ENCODE results near the gene ARHGAP18. TPM values are rescaled to one million over a fixed set of nuclear protein-coding genes. Genes with fewer than 3 reads are reported as not detected.
A peak's percentile ranks its signal among the peaks of the same experiment; 100 is the strongest.

The ARHGAP18 gene
- total RNA-seq, 2 experiments from 2014 or later, result 5.2 to 6.8 TPM

GRCh38 chr6:129726650-129727049 lies 16.7 kb upstream of the ARHGAP18 start:
- intact Hi-C loops (cut with DNase I, micrococcal nuclease), result no loop called here
- ATAC-seq, result no peak
- Mint-ChIP-seq H3K9me3 (ENCODE audit: low read depth) (no peaks in the 10 kb centered on the region), H3K4me3 (no peak overlapping the region), H3K27ac (no peak overlapping the region), H3K4me1 (peaks cover 3% of the 10 kb centered on the region), H3K27me3 (no peaks in the 10 kb centered on the region), H3K36me3 (ENCODE audit: low read depth) (no peaks in the 10 kb centered on the region)
- POLR2A ChIA-PET, result interaction anchor here (0.6 kb wide), 1 partner anchor 538 kb away, joined by 3 read pairs; no protein-coding TSS in a partner anchor
- CTCF ChIA-PET, result interaction anchor here (1.2 to 9.7 kb wide), 5 partner anchors 9 to 125 kb away, joined by 3 to 157 read pairs (median 5); no protein-coding TSS in a partner anchor
- no peak for DNase-seq

DNA sequence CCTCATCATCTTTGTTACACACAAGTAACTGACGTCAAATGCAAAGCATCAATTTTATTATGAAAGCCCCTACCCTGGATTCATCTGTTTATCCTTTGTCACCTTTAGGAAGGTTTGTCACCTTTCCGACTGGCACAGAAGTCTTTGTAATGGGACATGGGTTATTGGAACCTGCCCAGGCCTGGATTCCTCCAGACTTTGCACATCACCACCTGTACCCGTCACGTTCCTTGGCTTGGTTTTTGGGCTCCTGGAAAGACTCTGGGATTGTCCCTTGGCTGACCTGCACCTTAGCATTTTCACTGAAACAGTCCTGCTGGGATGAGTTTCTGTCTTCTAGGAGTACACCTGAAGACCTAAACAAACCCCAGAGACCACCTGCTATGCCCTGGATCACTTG lies 15.4 kb upstream of the ARHGAP18 start:
- no peaks in the 10 kb centered on the region for H3K36me3 Mint-ChIP-seq (ENCODE audit: low read depth)
- POLR2A ChIA-PET, result no interaction called here
- H3K9me3 Mint-ChIP-seq (ENCODE audit: low read depth), result no peaks in the 10 kb centered on the region
- ATAC-seq (no peak), DNase-seq (no peak)
- CTCF ChIA-PET, result interaction anchor here (0.7 to 9.7 kb wide), 4 partner anchors 12 to 124 kb away, joined by 3 to 157 read pairs (median 4); no protein-coding TSS in a partner anchor
- H3K27me3 Mint-ChIP-seq, result no peaks in the 10 kb centered on the region
- intact Hi-C loops (cut with DNase I, micrococcal nuclease), result no loop called here
- H3K27ac Mint-ChIP-seq, result no peak overlapping the region
- H3K4me1 Mint-ChIP-seq, result no peaks in the 10 kb centered on the region
- H3K4me3 Mint-ChIP-seq, result no peak overlapping the region

- ChIA-PET CTCF (interaction anchor here (0.6 to 1.5 kb wide), 9 partner anchors 8 to 279 kb away, joined by 3 to 6 read pairs (median 4); partner anchors contain the start of gene ARHGAP18), POLR2A (no interaction called here)
- H3K36me3 Mint-ChIP-seq (ENCODE audit: low read depth), result no peaks in the 10 kb centered on the region
- no peak overlapping the region for H3K27ac Mint-ChIP-seq
- DNase-seq, result no peak
- peaks cover 3% of the 10 kb centered on the region for H3K4me1 Mint-ChIP-seq
- intact Hi-C loops (cut with DNase I, micrococcal nuclease), result no loop called here
- ATAC-seq, result no peak
- H3K27me3 Mint-ChIP-seq, result no peaks in the 10 kb centered on the region
- no peak overlapping the region for H3K4me3 Mint-ChIP-seq
- H3K9me3 Mint-ChIP-seq (ENCODE audit: low read depth), result no peaks in the 10 kb centered on the region
Observed at GRCh38 chr6:129719692-129720091, 9.7 kb upstream of the ARHGAP18 start.

GRCh38 chr6:129717277-129717676 lies 7.3 kb upstream of the ARHGAP18 start:
- DNase-seq (no peak), ATAC-seq (no peak)
- H3K27me3 Mint-ChIP-seq, result no peaks in the 10 kb centered on the region
- ChIA-PET POLR2A (no interaction called here), CTCF (interaction anchor here (1.5 kb wide), 1 partner anchor 10 kb away, joined by 5 read pairs; no protein-coding TSS in a partner anchor)
- no peak overlapping the region for H3K4me3 Mint-ChIP-seq
- peaks cover 3% of the 10 kb centered on the region for H3K4me1 Mint-ChIP-seq
- H3K27ac Mint-ChIP-seq, result no peak overlapping the region
- intact Hi-C loops (cut with DNase I, micrococcal nuclease), result no loop called here
- H3K9me3 Mint-ChIP-seq (ENCODE audit: low read depth), result no peaks in the 10 kb centered on the region
- H3K36me3 Mint-ChIP-seq (ENCODE audit: low read depth), result no peaks in the 10 kb centered on the region

- ATAC-seq (no peak), DNase-seq (no peak)
- Mint-ChIP-seq H3K27ac (no peak overlapping the region), H3K4me3 (no peak overlapping the region), H3K9me3 (ENCODE audit: low read depth) (no peaks in the 10 kb centered on the region), H3K27me3 (peaks cover 2% of the 10 kb centered on the region), H3K4me1 (peaks cover 18% of the 10 kb centered on the region), H3K36me3 (ENCODE audit: low read depth) (no peaks in the 10 kb centered on the region)
- intact Hi-C loops (cut with DNase I, micrococcal nuclease), result no loop called here
- POLR2A ChIA-PET, result no interaction called here
- CTCF ChIA-PET, result interaction anchor here (0.7 to 2.5 kb wide), 6 partner anchors 11 to 1977 kb away, joined by 3 to 8 read pairs (median 4); no protein-coding TSS in a partner anchor
Observed at GRCh38 chr6:129713806-129714333, 3.9 kb upstream of the ARHGAP18 start.

- Mint-ChIP-seq H3K27me3 (peaks cover 2% of the 10 kb centered on the region), H3K4me3 (no peak overlapping the region), H3K4me1 (peaks cover 27% of the 10 kb centered on the region), H3K9me3 (ENCODE audit: low read depth) (no peaks in the 10 kb centered on the region), H3K36me3 (ENCODE audit: low read depth) (no peaks in the 10 kb centered on the region), H3K27ac (no peak overlapping the region)
- intact Hi-C loops (cut with DNase I, micrococcal nuclease), result no loop called here
- ChIA-PET CTCF (interaction anchor here (1.9 kb wide), 1 partner anchor 113 kb away, joined by 9 read pairs; no protein-coding TSS in a partner anchor), POLR2A (interaction anchor here (1.1 kb wide), 1 partner anchor 28 kb away, joined by 3 read pairs; no protein-coding TSS in a partner anchor)
- ATAC-seq (no peak), DNase-seq (no peak)
Observed at GRCh38 chr6:129711271-129711631, 1.3 kb upstream of the ARHGAP18 start.

DNA sequence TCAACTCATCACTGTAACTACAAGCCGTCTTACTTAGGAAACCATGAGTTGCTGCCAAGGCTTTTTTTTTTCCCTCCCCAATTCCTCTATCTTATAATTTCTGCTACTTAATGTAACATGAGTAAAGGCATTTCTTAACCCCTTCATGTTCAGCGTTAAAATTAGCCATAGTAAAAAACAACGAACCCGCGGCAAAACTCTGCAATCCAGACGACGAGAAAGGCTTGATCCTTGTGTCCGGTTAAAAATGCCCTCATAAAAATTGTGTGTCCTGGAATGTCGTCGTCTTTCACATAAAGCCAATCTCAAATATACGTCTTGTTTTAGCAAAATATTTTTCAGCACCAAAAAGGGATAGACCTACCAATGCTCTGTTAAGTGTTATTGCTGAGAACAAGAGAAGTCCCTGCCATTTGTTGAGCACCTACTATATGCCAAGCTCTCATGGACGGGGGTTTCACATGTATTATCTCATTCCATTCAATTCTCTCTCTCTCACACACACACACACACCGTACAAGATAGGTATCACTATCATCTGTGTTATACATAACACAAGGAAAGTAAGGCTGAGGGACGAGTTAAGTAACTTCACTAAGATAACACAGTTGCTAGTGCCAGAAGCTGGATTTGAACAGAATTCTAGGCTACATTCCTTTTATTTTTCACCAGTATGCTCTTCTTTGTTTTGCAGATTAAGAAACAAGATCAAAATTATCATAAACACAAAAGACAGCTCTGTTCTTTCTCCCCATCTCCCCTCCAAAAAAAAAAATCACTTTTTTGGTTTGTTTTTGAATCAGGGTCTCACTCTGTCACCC lies 683 bp upstream of the ARHGAP18 start:
- peak overlapping the region; percentile 88 for H3K4me3 Mint-ChIP-seq
- H3K9me3 Mint-ChIP-seq (ENCODE audit: low read depth), result no peaks in the 10 kb centered on the region
- peak overlapping the region; percentile 83 for H3K27ac Mint-ChIP-seq
- H3K4me1 Mint-ChIP-seq, result peaks cover 27% of the 10 kb centered on the region
- peaks cover 2% of the 10 kb centered on the region for H3K27me3 Mint-ChIP-seq
- intact Hi-C loops (cut with DNase I, micrococcal nuclease), result loop anchor here in 1 of 2 experiments (1.0 kb wide), 1 partner anchor 38 kb away; no protein-coding TSS in a partner anchor
- CTCF ChIA-PET, result interaction anchor here (0.8 to 2.6 kb wide), 10 partner anchors 9 to 113 kb away, joined by 3 to 14 read pairs (median 4); no protein-coding TSS in a partner anchor
- no peaks in the 10 kb centered on the region for H3K36me3 Mint-ChIP-seq (ENCODE audit: low read depth)
- ATAC-seq (no peak), DNase-seq (no peak)
- POLR2A ChIA-PET, result interaction anchor here (1.1 kb wide), 1 partner anchor 29 kb away, joined by 3 read pairs; no protein-coding TSS in a partner anchor

GRCh38 chr6:129709196-129709768 lies 695 bp downstream of the ARHGAP18 start:
- Mint-ChIP-seq H3K36me3 (ENCODE audit: low read depth) (no peaks in the 10 kb centered on the region), H3K4me3 (peak overlapping the region; percentile 88), H3K27ac (peak overlapping the region; percentile 83), H3K27me3 (peaks cover 2% of the 10 kb centered on the region), H3K4me1 (peaks cover 27% of the 10 kb centered on the region), H3K9me3 (ENCODE audit: low read depth) (no peaks in the 10 kb centered on the region)
- DNase-seq (no peak), ATAC-seq (no peak)
- POLR2A ChIA-PET, result interaction anchor here (0.6 to 0.7 kb wide), 2 partner anchors 316 to 576 kb away, joined by 3 to 6 read pairs; no protein-coding TSS in a partner anchor
- CTCF ChIA-PET, result interaction anchor here (0.8 to 2.6 kb wide), 10 partner anchors 9 to 134 kb away, joined by 3 to 14 read pairs (median 4); no protein-coding TSS in a partner anchor
- intact Hi-C loops (cut with DNase I, micrococcal nuclease), result loop anchor here in 1 of 2 experiments (2.0 kb wide), 1 partner anchor 36 kb away; no protein-coding TSS in a partner anchor

GRCh38 chr6:129708496-129709195 lies 1.3 kb downstream of the ARHGAP18 start:
- peaks cover 27% of the 10 kb centered on the region for H3K4me1 Mint-ChIP-seq
- POLR2A ChIA-PET, result interaction anchor here (0.7 kb wide), 1 partner anchor 11 kb away, joined by 3 read pairs; no protein-coding TSS in a partner anchor
- H3K27me3 Mint-ChIP-seq, result peaks cover 2% of the 10 kb centered on the region
- CTCF ChIA-PET, result interaction anchor here (0.5 to 2.6 kb wide), 4 partner anchors 9 to 111 kb away, joined by 3 to 14 read pairs (median 4); no protein-coding TSS in a partner anchor
- DNase-seq (no peak), ATAC-seq (no peak)
- no peaks in the 10 kb centered on the region for H3K36me3 Mint-ChIP-seq (ENCODE audit: low read depth)
- no peak overlapping the region for H3K27ac Mint-ChIP-seq
- intact Hi-C loops (cut with DNase I, micrococcal nuclease), result loop anchor here in 1 of 2 experiments (2.0 kb wide), 1 partner anchor 36 kb away; no protein-coding TSS in a partner anchor
- no peaks in the 10 kb centered on the region for H3K9me3 Mint-ChIP-seq (ENCODE audit: low read depth)
- peak overlapping the region; percentile 88 for H3K4me3 Mint-ChIP-seq

GRCh38 chr6:129707882-129708495 lies 2.0 kb downstream of the ARHGAP18 start:
- Mint-ChIP-seq H3K4me3 (no peak overlapping the region), H3K27me3 (peaks cover 2% of the 10 kb centered on the region), H3K4me1 (peaks cover 27% of the 10 kb centered on the region), H3K27ac (no peak overlapping the region), H3K9me3 (ENCODE audit: low read depth) (no peaks in the 10 kb centered on the region), H3K36me3 (ENCODE audit: low read depth) (no peaks in the 10 kb centered on the region)
- ATAC-seq, result no peak
- CTCF ChIA-PET, result interaction anchor here (0.5 to 2.6 kb wide), 3 partner anchors 8 to 110 kb away, joined by 3 to 14 read pairs (median 3); no protein-coding TSS in a partner anchor
- POLR2A ChIA-PET, result no interaction called here
- intact Hi-C loops (cut with DNase I, micrococcal nuclease), result loop anchor here in 1 of 2 experiments (2.0 kb wide), 1 partner anchor 35 kb away; no protein-coding TSS in a partner anchor
- DNase-seq, result no peak

Measured in activated CD4-positive, alpha-beta T cell treated with anti-CD3 and anti-CD28 coated beads for 36 hours (primary cell).